ENCODE measurements around the gene TPK1.

TPK1 gene

GRCh38 chr7:144866189-144866588 is 30.3 kb upstream of the TPK1 start:
- Histone ChIP-seq H3K36me3 (ENCODE audit: control insufficient read depth, insufficient read depth, low read length) (no peaks in the 10 kb centered on the region), H3K27me3 (replicated peaks; ENCODE audit: control insufficient read depth, insufficient read depth, low read length) (no peaks in the 10 kb centered on the region), H3K4me3 (replicated peaks; ENCODE audit: low read depth, low read length) (no peak overlapping the region)
- no peak for DNase-seq (ENCODE audit: extremely low read depth, insufficient read length)
- no peak for TF ChIP-seq CTCF (IDR thresholded peaks at IDR 0.05; ENCODE audit: insufficient read depth, low read length, poor library complexity, severe bottlenecking)

GRCh38 chr7:144863320-144863647 is 27.4 kb upstream of the TPK1 start:
- Histone ChIP-seq H3K4me3 (replicated peaks; ENCODE audit: low read depth, low read length) (no peak overlapping the region), H3K36me3 (ENCODE audit: control insufficient read depth, insufficient read depth, low read length) (no peaks in the 10 kb centered on the region), H3K27me3 (replicated peaks; ENCODE audit: control insufficient read depth, insufficient read depth, low read length) (no peaks in the 10 kb centered on the region)
- TF ChIP-seq CTCF (IDR thresholded peaks at IDR 0.05; ENCODE audit: insufficient read depth, low read length, poor library complexity, severe bottlenecking) = no peak
- DNase-seq (ENCODE audit: extremely low read depth, insufficient read length) = no peak

GRCh38 chr7:144862612-144863319 is 26.9 kb upstream of the TPK1 start:
- DNase-seq (ENCODE audit: extremely low read depth, insufficient read length) = no peak
- Histone ChIP-seq H3K36me3 (ENCODE audit: control insufficient read depth, insufficient read depth, low read length) (no peaks in the 10 kb centered on the region), H3K27me3 (replicated peaks; ENCODE audit: control insufficient read depth, insufficient read depth, low read length) (no peaks in the 10 kb centered on the region), H3K4me3 (replicated peaks; ENCODE audit: low read depth, low read length) (no peak overlapping the region)
- TF ChIP-seq CTCF (IDR thresholded peaks at IDR 0.05; ENCODE audit: insufficient read depth, low read length, poor library complexity, severe bottlenecking) = no peak

GRCh38 chr7:144859739-144860138 is 23.9 kb upstream of the TPK1 start:
- TF ChIP-seq CTCF (IDR thresholded peaks at IDR 0.05; ENCODE audit: insufficient read depth, low read length, poor library complexity, severe bottlenecking) = no peak
- no peak for DNase-seq (ENCODE audit: extremely low read depth, insufficient read length)

GRCh38 chr7:144857463-144857862 is 21.6 kb upstream of the TPK1 start:
- no peaks in the 10 kb centered on the region for H3K27me3 ChIP-seq (replicated peaks; ENCODE audit: control insufficient read depth, insufficient read depth, low read length)
- no peak for TF ChIP-seq CTCF (IDR thresholded peaks at IDR 0.05; ENCODE audit: insufficient read depth, low read length, poor library complexity, severe bottlenecking)
- no peak for DNase-seq (ENCODE audit: extremely low read depth, insufficient read length)
- H3K4me3 ChIP-seq (replicated peaks; ENCODE audit: low read depth, low read length) = no peak overlapping the region
- H3K36me3 ChIP-seq (ENCODE audit: control insufficient read depth, insufficient read depth, low read length) = no peaks in the 10 kb centered on the region

More at GRCh38 chr7:144859739-144860138, 23.9 kb upstream of the TPK1 start:
- Histone ChIP-seq H3K27me3 (replicated peaks; ENCODE audit: control insufficient read depth, insufficient read depth, low read length) (no peaks in the 10 kb centered on the region), H3K4me3 (replicated peaks; ENCODE audit: low read depth, low read length) (no peak overlapping the region), H3K36me3 (ENCODE audit: control insufficient read depth, insufficient read depth, low read length) (no peaks in the 10 kb centered on the region)
